ENCODE measurements around the gene ARHGAP10. TPM values are rescaled to one million over a fixed set of nuclear protein-coding genes. Genes with fewer than 3 reads are reported as not detected.
"Not testable (repeated sequence)": the region's sequence is repeated elsewhere in the genome, so short reads cannot be mapped to it uniquely, and the experiment has no call there.

ARHGAP10 gene
- total RNA-seq, 1 experiment from 2014 or later, result 9.0 TPM

DNA sequence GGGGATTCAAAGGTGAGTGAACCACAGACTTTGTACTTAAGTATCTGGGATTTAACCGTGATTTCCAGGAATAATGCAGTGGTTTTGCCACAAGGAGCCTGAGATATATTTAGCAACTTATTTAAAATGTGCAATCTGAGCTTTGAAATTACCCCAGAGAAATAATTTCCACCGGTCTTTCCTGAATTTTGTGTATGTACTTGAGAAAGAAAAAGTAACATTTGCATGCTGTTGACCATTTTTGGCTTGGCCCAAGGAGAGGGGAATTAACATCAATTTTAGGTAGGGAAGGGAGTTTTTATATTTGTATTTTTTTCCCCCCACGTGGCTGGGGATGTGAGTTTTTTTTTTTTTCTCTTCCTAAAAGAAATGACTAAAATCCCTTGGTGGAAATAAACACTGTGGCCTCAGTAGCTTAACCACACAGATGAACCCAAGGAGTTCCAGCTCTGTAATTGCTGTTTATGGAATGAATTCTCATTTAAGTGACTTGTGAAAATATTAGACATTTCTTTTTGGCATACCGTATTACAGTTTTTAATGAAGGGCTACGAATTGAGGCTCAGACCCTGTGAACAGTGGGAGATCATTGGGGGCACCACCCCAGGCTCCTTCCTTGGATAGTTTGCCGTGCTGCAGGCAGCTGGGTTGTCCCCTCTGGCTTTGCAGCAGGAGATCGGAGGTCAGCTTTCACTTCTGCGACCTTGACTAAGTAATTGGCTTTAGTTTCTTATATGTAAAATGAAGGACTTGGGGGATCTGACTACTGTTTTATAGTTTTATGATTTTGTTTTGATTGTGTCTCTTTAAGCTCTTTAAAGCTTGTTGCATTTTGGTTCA is 116.1 kb downstream of the ARHGAP10 start:
- DNase-seq (ENCODE audit: low read depth), result no peak

DNA sequence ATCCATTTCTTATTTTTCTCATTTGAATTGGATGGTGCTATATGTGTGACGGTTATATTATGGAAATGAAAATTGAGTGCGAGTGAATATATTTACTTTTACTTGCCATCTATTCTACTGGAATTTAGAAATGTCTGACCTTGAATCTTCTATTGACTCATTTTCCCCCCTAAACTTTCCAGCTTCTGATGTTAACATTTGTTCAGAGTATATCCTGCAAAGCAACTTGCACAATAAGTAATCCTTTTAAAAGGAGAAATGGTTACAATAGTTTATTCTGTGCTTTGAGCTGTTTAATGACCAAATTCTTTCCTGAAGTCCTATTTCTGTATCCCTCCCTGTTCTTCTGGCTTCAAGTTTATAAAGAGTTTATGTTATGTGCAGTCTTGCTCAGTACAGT is 116.7 kb downstream of the ARHGAP10 start:
- DNase-seq (ENCODE audit: low read depth), result no peak

DNA sequence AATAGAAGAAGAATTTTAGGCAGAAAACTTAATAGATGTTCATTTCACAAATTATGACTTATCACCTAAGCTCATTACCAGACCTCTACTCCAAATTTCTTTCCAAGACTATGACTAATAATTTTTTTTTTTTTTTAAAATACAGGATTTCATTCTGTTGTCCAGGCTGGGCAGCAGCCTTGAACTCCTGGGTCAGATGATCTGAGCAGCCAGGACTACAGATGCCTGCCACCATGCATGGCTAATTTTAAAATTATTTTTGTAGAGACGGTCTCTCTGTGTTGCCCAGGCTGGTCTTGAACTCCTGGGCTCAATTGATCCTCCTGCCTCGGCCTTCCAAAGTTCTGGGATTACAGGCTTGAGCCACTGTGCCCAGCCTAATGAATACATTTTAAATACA is 119.2 kb downstream of the ARHGAP10 start:
- DNase-seq (ENCODE audit: low read depth), result no peak

DNA sequence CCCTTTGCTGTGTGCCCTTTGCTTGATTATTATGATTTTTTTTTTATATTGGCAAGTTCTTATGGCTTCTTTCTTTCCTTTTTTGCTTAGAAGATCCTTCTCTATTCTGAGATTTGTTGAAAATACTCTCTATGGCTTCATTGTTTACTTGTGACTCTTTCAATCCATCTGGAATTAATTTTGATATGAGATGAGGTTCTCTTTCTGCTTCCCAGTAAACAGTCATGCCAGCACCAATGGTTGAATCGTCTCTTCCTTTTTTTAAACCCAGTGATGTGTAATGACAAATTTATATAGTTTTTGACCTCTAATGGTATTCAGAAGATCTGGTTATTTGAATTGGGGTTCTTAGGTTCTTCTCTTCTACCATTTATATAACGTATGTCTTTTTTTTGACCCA is 121.8 kb downstream of the ARHGAP10 start:
- no peak for DNase-seq (ENCODE audit: low read depth)

DNA sequence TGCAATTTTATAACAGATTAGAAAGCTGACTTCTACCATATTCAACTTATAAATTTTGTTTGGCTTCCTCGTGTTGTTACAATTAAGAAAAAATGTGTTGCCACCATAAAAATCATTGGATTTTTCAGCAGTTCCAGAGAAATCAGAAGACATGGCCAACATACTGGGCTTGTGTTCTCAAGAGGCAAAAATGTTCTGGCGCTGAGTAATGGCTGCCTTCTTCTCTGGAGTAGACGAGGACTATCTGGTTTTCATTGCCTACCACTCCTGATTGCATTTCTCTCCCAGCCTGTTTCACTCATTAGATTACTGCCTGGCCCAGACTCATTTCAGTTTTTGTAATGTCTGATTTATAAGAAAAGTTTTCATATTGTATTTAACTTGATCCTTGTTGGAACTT is 122.3 kb downstream of the ARHGAP10 start:
- DNase-seq (ENCODE audit: low read depth), result no peak

DNA sequence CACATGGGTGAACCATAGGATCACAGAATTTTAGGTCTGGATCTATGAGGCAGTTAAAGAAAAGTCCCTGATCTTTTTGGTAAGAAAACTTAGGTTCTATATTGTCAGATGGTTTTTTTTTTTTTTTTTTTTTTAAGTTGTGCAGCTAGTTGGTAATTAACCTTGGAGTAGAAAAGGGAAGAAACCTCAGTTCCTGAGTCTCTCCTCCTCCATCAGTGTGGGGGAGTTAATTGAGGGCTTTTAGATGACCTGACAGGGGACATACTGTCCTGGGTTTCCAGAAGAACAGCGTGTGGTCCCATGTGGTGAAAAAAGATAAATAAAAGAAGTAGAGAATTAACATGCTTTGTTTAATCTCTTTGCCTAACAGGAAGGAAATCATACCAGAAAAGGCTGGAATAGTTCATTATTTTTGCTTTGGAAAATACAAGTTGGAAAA is 123.7 kb downstream of the ARHGAP10 start:
- no peak for DNase-seq (ENCODE audit: low read depth)

DNA sequence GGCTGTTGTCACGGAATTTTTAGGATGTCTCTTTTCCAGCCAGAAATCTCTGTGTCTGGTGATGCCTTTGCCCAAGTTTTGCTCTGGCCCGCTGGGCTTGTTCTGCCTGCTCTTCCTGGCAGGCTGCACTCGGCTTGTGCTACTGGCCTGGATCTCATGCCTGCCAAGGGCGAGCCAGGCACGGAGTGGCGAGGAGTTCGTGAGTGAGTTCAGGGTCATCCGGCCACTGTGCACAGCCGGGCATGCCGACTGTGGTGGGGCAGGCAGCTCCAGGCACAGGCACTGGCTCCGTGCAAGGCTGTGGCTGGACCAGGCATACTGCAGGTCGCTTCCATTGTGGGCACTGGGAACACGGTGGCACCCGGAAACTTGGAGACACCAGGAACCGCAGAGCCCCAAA is 129.1 kb downstream of the ARHGAP10 start:
- DNase-seq (ENCODE audit: low read depth), result no peak

DNA sequence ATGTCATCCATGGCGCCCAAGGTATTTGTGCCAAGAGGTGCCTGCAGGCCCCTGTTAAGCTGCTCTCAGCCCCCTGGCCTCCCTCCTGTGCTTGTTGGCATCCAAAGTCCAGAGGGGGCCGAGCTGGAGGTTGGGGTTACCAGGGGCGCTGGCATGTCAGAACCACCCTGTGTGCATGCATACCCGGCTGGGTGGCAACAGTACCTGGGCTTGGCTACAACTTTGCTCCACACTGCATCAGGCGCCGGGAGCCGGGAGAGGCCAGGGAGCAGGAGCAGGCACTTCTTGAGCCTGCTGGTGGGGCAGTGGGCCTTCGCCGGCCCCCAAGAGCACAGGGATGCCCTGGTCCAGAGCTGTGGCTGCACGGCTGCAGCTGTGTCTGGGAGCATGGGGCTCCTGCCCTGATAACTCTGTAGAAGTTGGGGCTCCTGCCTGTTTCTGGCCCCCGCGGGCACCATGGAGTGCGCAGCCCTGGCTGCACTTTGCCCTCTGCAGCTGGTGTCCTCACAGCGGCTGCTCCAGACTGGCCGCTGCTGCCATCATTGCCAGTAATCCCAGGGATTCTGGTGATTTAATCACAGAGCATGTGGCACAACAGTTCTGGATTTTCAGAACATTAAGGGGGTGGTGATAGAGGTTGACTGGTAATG is 130.3 kb downstream of the ARHGAP10 start:
- no peak for DNase-seq (ENCODE audit: low read depth)

DNA sequence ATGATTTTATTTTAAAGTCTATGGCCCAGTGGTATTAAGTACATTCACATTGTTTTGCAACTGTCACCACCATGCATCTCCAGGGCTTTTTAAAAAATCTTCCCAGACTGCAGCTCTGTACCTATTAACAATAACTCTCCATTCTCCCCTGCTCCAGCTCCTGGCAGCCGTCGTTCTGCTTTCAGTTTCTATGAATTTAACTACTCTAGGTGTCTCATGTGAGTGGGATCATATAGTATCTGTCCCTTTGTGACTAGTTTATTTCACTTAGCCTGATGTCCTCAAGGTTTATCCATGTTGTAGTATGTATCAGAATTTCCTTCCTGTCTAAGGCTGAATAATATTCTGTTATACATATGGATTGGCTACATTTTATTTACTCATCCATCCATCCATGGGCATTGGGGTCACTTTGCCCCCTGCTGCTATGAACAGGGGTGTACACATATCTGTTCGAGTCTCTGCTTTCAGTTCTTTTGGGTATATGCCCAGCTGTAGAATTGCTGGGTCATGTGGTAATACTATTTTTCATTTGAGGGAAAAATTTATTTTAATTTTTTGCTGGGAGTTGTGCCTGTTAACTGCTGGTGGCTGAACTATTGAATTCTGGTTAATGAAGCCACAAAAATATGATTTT is 131.3 kb downstream of the ARHGAP10 start:
- no peak for DNase-seq (ENCODE audit: low read depth)

DNA sequence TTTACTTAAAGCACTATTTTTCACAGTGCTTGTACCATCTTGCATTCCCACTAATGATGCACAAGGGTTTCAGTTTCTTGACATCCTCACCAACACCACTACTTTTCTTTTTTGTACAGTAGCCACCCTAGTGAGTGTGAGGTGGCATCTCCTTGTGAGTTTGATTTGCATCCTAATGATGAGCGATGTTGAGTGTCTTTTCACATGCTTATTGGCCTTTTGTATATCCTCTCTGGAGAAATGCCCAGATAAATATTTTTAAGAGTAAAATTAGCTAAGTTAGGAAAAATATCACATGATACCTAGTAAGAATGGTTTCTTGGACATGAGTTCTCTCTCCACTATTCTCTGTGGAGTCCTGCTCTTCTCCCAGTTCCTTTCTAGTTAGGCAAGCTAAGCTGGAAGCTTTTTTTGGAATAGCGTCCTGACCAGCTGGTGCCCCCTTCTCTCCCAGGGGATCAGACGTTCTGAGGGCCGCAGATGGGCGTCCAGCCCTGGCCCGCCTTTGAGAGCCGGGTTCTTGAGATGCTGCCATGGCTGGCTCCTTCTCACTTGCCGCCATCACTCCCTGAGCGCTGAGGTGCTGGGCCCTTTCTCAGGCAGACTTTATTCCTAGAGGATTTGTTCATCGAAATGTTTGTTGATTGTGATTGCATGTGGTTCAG is 132.1 kb downstream of the ARHGAP10 start:
- DNase-seq (ENCODE audit: low read depth), result no peak

DNA sequence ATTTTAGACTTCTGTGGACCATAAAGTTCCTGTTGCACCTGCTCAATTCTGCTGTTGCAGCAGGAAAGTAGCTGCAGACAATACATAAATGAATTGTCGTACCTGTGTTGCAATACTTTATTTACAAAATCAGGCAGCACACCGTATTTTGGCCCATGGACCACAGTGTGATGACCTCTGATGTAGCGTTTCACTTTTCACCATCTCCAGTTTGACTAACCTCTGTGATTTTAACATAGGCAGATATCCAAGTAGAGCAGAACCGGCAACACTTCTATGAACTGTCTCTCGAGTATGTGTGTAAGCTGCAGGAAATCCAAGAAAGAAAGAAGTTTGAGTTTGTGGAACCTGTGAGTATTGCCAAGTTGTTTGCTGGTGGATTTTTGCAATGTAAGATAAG is 132.7 kb downstream of the ARHGAP10 start:
- no peak for DNase-seq (ENCODE audit: low read depth)

DNA sequence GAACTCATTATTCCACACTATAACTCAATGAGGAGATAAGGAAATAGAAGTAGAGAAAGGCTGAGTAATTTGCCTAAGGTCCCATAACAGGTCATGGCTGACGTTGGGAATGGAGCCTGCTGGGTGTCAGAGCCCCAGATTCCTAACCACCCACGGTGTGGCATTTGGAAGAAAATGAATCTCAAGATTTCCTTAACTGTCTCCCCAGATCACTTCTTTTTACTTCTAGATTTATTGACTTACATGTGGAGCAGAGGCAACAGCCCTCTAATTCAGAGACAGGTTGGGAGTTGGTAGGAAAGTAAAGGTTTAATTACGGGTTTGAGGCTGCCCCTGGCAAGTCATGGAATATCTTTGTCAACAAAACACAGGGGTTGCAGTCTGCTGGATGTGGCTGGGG is 134.0 kb downstream of the ARHGAP10 start:
- DNase-seq (ENCODE audit: low read depth), result peak; percentile 41

DNA sequence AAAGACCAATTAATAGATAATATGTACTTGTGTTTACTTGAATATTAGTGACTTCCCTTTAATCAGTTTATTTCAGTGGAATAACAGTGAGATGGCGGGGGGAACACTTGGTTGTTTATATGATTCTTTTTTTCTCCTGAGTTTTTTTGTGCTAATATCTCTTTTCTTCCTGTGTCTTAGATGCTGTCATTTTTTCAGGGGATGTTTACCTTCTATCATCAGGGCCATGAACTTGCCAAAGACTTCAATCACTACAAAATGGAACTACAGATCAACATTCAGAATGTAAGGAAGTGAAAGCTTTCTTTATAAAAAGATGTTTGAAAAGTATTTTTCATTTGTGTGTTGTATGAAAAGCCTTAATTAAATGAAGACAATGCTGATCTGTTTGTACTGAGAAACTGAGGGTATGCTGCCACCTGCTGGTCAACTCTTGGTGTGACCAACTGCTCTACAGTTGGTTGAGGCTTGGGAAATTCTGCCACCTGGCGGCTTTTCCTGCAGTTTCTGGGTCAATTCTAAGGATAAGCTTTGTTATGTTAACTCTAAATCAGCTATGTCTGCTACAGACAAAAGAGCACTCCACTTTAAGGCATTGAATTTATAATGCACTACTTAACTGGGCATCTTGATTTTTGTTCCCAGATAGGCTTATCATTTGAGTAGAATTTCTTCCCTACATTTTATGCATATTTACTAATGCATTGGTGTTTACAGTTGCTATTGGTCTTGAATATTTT is 134.8 kb downstream of the ARHGAP10 start:
- peak; percentile 79 for DNase-seq (ENCODE audit: low read depth)

DNA sequence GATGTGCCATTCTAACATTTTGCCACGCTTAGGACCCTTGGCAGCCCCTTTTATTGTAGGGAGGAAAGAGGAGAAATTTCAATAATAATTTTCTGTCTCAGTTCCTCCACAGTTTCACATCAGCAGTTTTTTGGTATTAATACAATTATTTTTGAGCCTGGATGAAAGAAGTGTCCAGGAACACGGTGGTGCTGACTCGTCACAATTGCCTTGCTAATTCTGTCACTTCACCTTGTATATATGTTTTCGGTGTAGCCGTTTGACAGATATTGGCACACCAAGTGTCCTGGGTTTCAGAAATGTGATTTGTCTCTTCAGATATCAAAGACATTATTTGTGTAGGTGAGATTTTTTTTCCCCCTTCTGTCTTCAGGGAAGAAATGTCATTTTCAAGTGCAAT is 142.2 kb downstream of the ARHGAP10 start:
- no peak for DNase-seq (ENCODE audit: low read depth)

DNA sequence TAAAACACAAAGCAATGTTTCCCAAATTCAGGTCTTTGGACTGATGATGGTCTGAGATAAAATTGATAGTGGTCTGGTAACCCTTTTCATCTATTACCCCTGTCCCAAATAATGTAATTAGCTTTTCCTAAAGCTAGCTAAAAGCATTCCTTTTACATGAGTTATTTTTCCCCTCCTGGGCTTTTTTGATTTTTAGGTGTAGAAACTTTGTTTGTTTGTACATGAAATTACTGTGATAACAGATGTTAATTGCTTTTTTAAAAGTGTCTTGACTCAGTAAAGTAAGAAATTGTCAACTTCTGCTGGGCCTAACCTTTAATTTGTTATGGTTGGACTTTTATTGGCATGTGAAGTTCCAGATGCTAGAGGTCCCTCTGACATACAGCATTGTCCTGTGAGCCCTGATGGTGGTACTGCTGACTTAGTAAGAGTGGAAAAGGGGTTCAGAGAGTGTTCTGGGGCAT is 145.5 kb downstream of the ARHGAP10 start:
- no peak for DNase-seq (ENCODE audit: low read depth)

DNA sequence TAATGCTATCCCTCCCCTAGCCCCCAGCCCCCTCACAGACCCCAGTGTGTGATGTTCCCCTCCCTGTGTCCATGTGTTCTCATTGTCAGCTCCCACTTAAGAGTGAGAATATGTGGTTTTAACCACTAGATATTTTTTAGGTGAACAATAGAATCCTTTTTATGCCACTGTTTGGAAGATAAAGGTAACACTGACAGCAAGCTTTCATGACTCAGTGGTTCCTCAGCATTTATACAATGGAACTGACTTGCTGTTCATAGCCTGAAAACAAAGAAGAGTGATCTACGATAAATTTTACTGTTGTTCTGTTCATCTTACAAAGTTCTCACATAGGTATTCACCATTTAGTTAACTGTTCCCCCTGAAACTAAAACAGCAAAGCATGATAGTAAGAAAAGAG is 147.8 kb downstream of the ARHGAP10 start:
- DNase-seq (ENCODE audit: low read depth), result no peak

DNA sequence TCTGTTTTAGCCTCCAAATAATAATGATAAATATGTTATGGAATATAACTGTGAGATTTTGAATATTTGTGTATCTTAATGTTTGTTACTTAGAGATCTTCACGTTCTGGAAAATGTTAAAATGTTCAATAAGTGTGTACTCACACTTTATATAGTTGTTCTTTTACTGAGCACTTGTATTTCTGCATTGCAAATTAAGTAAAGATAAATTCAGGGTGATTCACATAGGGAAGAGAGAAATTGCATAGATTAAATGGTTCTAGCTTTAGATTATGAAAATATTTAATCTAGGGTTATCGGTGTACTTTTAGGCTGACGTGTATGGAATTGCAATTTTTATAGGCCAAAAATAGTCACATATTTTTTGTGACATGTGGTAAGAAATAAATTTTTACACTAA is 148.6 kb downstream of the ARHGAP10 start:
- DNase-seq (ENCODE audit: low read depth), result no peak

DNA sequence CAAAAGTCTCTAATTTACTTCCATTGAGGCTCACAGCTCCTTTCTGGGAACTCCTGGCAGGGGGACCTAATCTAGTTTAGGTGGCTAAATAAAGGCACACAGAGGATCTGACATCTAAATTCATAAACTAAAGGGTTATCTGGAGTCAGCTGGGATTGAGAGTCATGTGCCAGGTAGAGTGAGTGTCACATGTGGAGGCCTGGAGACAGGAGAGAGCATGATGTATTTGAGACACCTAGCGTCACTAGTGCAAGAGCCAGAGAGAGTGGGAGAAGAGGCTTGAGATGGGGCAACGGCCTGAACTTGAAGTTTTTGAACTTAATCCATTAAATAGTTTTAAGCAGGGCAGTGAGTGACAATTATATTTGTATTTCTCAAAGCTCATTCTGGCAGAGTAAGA is 152.6 kb downstream of the ARHGAP10 start:
- no peak for DNase-seq (ENCODE audit: low read depth)

DNA sequence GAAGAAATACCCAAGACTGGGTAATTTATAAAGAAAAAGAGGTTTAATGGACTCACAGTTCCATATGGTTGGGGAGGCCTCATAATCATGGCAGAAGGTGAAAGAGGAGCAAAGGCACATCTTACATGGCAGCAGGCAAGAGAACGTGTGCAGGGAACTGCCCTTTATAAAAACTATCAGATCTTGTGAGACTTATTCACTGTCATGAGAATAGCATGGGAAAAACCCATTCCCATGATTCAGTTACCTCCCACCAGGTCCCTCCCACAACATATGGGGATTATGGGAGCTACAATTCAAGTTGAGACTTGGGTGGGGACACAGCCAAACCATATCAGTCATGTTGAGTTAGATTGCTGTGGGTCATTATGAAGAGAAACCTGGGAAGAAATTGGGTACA is 153.3 kb downstream of the ARHGAP10 start:
- DNase-seq (ENCODE audit: low read depth), result not testable (repeated sequence)

DNA sequence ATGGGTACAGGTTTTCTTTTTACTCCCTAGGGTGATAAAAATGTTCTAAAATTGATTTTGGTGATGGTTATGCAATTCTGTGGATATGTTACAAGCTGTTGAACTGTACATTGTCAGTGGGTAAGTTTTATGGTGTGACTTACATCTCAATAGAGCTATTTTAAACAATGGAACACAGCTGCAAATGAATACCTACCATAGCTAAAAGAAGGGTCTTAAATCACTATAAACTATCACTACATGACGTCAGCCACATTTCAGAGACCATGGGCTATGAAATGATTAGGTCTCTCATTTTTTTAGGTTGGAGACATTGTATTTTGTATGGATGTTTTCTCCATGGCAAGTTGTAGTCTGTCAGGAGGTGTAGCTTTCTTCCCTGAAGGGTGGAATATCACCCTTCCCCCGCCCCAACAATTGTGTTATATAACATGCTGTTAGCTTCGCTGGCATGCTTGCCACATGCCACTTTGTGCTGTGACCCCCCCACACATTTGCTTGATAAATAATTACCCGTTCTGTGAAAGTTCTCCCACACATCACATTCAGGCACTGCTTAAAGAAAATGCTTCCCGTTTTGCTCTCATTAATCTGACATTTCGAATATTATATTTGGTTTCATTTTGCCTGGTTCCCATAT is 159.7 kb downstream of the ARHGAP10 start:
- DNase-seq (ENCODE audit: low read depth), result no peak

DNA sequence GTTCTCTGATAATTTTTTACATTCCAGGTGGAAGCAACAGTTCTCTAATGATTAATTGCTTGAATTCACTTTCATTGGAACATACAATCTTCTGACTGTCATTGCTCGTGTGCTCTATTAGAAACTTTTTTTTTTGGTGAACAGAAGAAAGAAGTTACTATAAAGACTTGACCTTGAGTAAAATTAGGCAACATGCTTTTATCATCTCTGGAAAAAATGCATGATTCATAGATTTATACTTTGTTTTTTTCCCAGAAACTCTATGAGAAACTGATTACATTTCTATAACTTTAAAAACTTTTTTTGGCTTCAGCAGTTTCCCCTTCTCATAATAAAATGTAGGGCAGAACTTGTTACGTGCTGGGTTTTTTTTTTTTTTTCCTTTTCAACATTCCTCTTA is 167.6 kb downstream of the ARHGAP10 start:
- no peak for DNase-seq (ENCODE audit: low read depth)
